ENCODE data around the gene ZNF473. TPM values are rescaled to one million over a fixed set of nuclear protein-coding genes. Genes with fewer than 3 reads are reported as not detected.

The ZNF473 gene
- total and polyA plus RNA-seq, 2 of the 13 experiments (the other 11 are each of a cell fraction or from before 2014, with no cell fraction given), result 5.8 to 11.9 TPM

- peak; percentile 95 for TF ChIP-seq KMT2B (CRISPR knock-in tag; IDR thresholded peaks at IDR 0.05)
- TF ChIP-seq ZNF570 (CRISPR knock-in tag; IDR thresholded peaks at IDR 0.05; ENCODE audit: borderline replicate concordance), result peak; percentile 81; the same call in 1 of the 2 replicates
- TF ChIP-seq KLF12 (CRISPR knock-in tag; IDR thresholded peaks at IDR 0.05; ENCODE audit: borderline replicate concordance), result peak; percentile 83; the same call in 1 of the 2 replicates
- TF ChIP-seq AFF4 (CRISPR knock-in tag; IDR thresholded peaks at IDR 0.05), result no peak
- peak; percentile 92 for TF ChIP-seq ZNF704 (CRISPR knock-in tag; IDR thresholded peaks at IDR 0.05; ENCODE audit: borderline replicate concordance)
- peak; percentile 79 for TF ChIP-seq SUZ12 (IDR thresholded peaks at IDR 0.05; ENCODE audit: low read depth, low read length)
- TF ChIP-seq TSC22D2 (CRISPR knock-in tag; IDR thresholded peaks at IDR 0.05; ENCODE audit: borderline replicate concordance), result peak; percentile 98
- peak; percentile 92; the same call in 1 of the 2 replicates for TF ChIP-seq AKNA (CRISPR knock-in tag; IDR thresholded peaks at IDR 0.05; ENCODE audit: borderline replicate concordance)
- TF ChIP-seq ZNF543 (CRISPR knock-in tag; IDR thresholded peaks at IDR 0.05), result 0 out of 2 replicates have a peak, but pooled peaks have one; percentile 72
- peak; percentile 64; the same call in 1 of the 2 replicates for TF ChIP-seq ZNF609 (CRISPR knock-in tag; IDR thresholded peaks at IDR 0.05; ENCODE audit: borderline replicate concordance)
- no peak for TF ChIP-seq NR1H2 (CRISPR knock-in tag; IDR thresholded peaks at IDR 0.05; ENCODE audit: borderline replicate concordance, low read depth)
Observed at GRCh38 chr19:50025794-50026549, at the start of gene ZNF473 (continued).
